SK-N-SH treated with all-trans-retinoic acid at 6 μM for 48 hours (cell line): Measurements from ENCODE around the gene MR1.

Experiments used
- ARNTL ChIP-seq: fragments of 450-650 bp; formaldehyde crosslinking; IDR thresholded peaks from 2 replicates; pipeline ENCODE4 v1.5.0; 2020; ENCODE audit warnings: low read depth, mild to moderate bottlenecking, moderate library complexity, borderline replicate concordance
- BACH2 ChIP-seq: fragments of 250-450 bp; sonication (Bioruptor Pico); IDR thresholded peaks from 2 replicates; pipeline ENCODE4 v1.9.0; 2021; ENCODE audit warnings: mild to moderate bottlenecking, borderline replicate concordance
- CREB5 ChIP-seq: fragments of 250-450 bp; sonication (Bioruptor Pico); IDR thresholded peaks from 2 replicates; pipeline ENCODE4 v1.5.1; 2020; ENCODE audit warnings: low read depth, mild to moderate bottlenecking, moderate library complexity
- CSDC2 ChIP-seq: fragments of 250-450 bp; sonication (Bioruptor Pico); IDR thresholded peaks from 2 replicates; pipeline ENCODE4 v1.5.0; 2020; ENCODE audit warnings: mild to moderate bottlenecking, moderate library complexity
- CSRNP3 ChIP-seq: fragments of 250-450 bp; sonication (Bioruptor Pico); IDR thresholded peaks from 2 replicates; pipeline ENCODE4 v1.5.1; 2021; ENCODE audit warnings: mild to moderate bottlenecking, moderate library complexity
- GLIS3 ChIP-seq: fragments of 250-450 bp; sonication (Bioruptor Pico); IDR thresholded peaks from 2 replicates; pipeline ENCODE4 v1.5.0; 2020; ENCODE audit warnings: mild to moderate bottlenecking, moderate library complexity
- ISL1 ChIP-seq: fragments of 250-450 bp; sonication (Bioruptor Pico); IDR thresholded peaks from 2 replicates; pipeline ENCODE4 v2.1.2; 2022; ENCODE audit warnings: mild to moderate bottlenecking, moderate library complexity
- PATZ1 ChIP-seq: fragments of 250-450 bp; sonication (Bioruptor Pico); IDR thresholded peaks from 2 replicates; pipeline ENCODE4 v1.8.0; 2020; ENCODE audit warnings: mild to moderate bottlenecking, moderate library complexity, borderline replicate concordance
- POU6F1 ChIP-seq: fragments of 250-450 bp; sonication (Bioruptor Pico); IDR thresholded peaks from 2 replicates; pipeline ENCODE4 v1.8.0; 2021; ENCODE audit warnings: low read depth, mild to moderate bottlenecking, moderate library complexity, borderline replicate concordance
- RARB ChIP-seq: fragments of 250-450 bp; sonication (Bioruptor Pico); IDR thresholded peaks from 2 replicates; pipeline ENCODE4 v1.8.0; 2021; ENCODE audit warnings: mild to moderate bottlenecking, moderate library complexity
- TOX ChIP-seq: fragments of 250-450 bp; sonication (Bioruptor Pico); IDR thresholded peaks from 2 replicates; pipeline ENCODE4 v1.8.0; 2021; ENCODE audit warnings: mild to moderate bottlenecking, moderate library complexity, borderline replicate concordance
- ZC3H10 ChIP-seq: fragments of 250-450 bp; sonication (Bioruptor Pico); IDR thresholded peaks from 2 replicates; pipeline ENCODE4 v1.5.1; 2021; ENCODE audit warnings: mild to moderate bottlenecking, moderate library complexity
- ZFP30 ChIP-seq: fragments of 450-650 bp; formaldehyde crosslinking; IDR thresholded peaks from 2 replicates; pipeline ENCODE4 v1.5.0; 2022; ENCODE audit warnings: mild to moderate bottlenecking, moderate library complexity

GRCh38 chr1:181102841-181103240, 69.1 kb downstream of the MR1 start:
- TF ChIP-seq ISL1 (CRISPR knock-in tag) (no peak), ZC3H10 (CRISPR knock-in tag) (no peak), PATZ1 (CRISPR knock-in tag) (no peak), RARB (CRISPR knock-in tag) (no peak), CSRNP3 (no peak), BACH2 (CRISPR knock-in tag) (no peak), GLIS3 (CRISPR knock-in tag) (no peak), TOX (CRISPR knock-in tag) (no peak), CREB5 (no peak), POU6F1 (CRISPR knock-in tag) (no peak), ZFP30 (CRISPR knock-in tag) (no peak), CSDC2 (no peak), ARNTL (no peak)
